Activated naive CD8-positive, alpha-beta T cell treated with anti-CD3 and anti-CD28 coated beads for 36 hours (primary cell): ENCODE data around the gene ETV2. TPM values are rescaled to one million over a fixed set of nuclear protein-coding genes. Genes with fewer than 3 reads are reported as not detected.
"Not testable (repeated sequence)": the region's sequence is repeated elsewhere in the genome, so short reads cannot be mapped to it uniquely, and the experiment has no call there.

Source experiments
- DNase-seq: peaks from one replicate; pipeline ENCODE4 v3.0.0; 2021
- H3K27ac Mint-ChIP-seq: one replicate; pipeline ENCODE4 v1.8.0; 2022; ENCODE audit warnings: mild to moderate bottlenecking, moderate library complexity, mixed read lengths
- H3K27me3 Mint-ChIP-seq: one replicate; pipeline ENCODE4 v1.8.0; 2022; ENCODE audit warnings: mild to moderate bottlenecking, mixed read lengths
- H3K36me3 Mint-ChIP-seq: one replicate; pipeline ENCODE4 v1.8.0; 2021; ENCODE audit warnings: mild to moderate bottlenecking, mixed read lengths
- H3K4me1 Mint-ChIP-seq: one replicate; pipeline ENCODE4 v1.8.0; 2021; ENCODE audit warnings: mixed read lengths
- H3K4me3 Mint-ChIP-seq: one replicate; pipeline ENCODE4 v1.8.0; 2022; ENCODE audit warnings: mild to moderate bottlenecking, moderate library complexity, mixed read lengths
- H3K9me3 Mint-ChIP-seq: one replicate; pipeline ENCODE4 v1.8.0; 2022; ENCODE audit warnings: mixed read lengths
- total RNA-seq, 2 experiments: library from RNA; stranded (reverse); gene quantifications; one replicate each; pipeline ENCODE4 v1.2.3, GENCODE V29; 2021

ETV2 gene, protein sequence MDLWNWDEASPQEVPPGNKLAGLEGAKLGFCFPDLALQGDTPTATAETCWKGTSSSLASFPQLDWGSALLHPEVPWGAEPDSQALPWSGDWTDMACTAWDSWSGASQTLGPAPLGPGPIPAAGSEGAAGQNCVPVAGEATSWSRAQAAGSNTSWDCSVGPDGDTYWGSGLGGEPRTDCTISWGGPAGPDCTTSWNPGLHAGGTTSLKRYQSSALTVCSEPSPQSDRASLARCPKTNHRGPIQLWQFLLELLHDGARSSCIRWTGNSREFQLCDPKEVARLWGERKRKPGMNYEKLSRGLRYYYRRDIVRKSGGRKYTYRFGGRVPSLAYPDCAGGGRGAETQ
- total RNA-seq: 1 to 10 TPM; 1.5 to 2.3 TPM

DNA sequence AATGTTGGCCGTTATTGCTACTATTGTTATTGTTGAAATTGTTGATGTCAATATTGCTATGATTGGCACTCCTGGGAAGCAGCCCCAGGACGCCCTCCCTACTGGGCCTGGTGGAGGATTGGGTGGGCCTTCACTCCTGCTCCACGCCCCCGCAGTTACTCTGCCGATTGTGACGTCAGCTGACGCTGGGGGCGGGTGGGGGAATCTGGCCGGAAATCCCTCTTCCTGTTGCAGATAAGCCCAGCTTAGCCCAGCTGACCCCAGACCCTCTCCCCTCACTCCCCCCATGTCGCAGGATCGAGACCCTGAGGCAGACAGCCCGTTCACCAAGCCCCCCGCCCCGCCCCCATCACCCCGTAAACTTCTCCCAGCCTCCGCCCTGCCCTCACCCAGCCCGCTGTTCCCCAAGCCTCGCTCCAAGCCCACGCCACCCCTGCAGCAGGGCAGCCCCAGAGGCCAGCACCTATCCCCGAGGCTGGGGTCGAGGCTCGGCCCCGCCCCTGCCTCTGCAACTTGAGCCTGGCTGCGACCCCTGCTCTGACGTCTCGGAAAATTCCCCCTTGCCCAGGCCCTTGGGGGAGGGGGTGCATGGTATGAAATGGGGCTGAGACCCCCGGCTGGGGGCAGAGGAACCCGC, at the start of gene ETV2:
TSS of gene ETV2 (plus strand) at position 231 of the 637 bp plus-strand sequence. CDS start 716 bp downstream, outside the sequence.
- Mint-ChIP-seq H3K4me1 (peaks cover 29% of the 10 kb centered on the region), H3K27ac (peak within 1 kb of the TSS; percentile 75), H3K36me3 (peaks cover 6% of the 10 kb centered on the region), H3K4me3 (peak within 1 kb of the TSS; percentile 77), H3K9me3 (no peaks in the 10 kb centered on the region), H3K27me3 (no peaks in the 10 kb centered on the region)
- peak; percentile 73 for DNase-seq

DNA sequence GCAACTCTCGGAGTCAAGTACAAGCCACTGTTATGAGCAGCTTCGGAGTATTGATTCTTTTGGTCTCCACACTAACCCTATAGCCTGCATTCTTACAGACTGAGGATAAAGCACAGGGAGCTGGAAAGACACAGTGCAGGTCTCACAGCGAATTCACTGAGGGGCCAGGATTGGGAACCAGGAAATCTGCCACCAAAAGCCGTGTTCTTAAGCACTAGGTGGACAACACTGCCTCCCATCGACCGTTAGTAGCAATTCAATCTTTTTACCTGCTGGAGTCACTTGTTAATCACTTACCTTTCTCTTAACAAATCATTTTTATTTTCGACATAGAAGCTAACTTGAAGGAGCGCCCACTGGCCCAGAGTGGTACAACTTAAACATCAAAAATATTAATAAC, 49.3 kb upstream of the ETV2 start:
- Mint-ChIP-seq H3K27ac (no peak overlapping the region), H3K36me3 (no peaks in the 10 kb centered on the region), H3K4me1 (peaks cover 6% of the 10 kb centered on the region), H3K27me3 (peaks cover 20% of the 10 kb centered on the region), H3K4me3 (no peak overlapping the region), H3K9me3 (no peaks in the 10 kb centered on the region)
- peak; percentile 8 for DNase-seq

DNA sequence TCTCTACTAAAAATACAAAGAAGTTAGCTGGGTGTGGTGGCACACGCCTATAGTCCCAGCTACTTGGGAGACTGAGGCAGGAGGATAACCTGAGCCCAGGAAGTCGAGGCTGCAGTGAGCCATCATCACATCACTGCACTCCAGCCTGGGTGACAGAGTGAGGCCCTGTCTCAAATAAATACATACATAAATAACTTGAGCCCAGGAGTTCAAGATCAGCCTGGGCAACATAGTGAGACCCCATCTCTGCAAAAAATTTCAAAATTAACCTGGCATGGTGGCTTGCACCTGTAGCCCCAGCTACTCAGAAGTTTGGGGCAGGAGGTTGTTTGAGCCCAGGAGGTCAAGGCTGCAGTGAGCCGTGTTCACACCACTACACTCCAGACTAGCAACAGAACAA, 46.5 kb upstream of the ETV2 start:
- H3K27ac Mint-ChIP-seq, H3K36me3 Mint-ChIP-seq, DNase-seq, H3K4me1 Mint-ChIP-seq, H3K9me3 Mint-ChIP-seq, H3K4me3 Mint-ChIP-seq: not testable (repeated sequence)
- peaks cover 20% of the 10 kb centered on the region for H3K27me3 Mint-ChIP-seq

- no peak overlapping the region for H3K4me3 Mint-ChIP-seq
Measured at GRCh38 chr19:35595928-35596327, 45.6 kb upstream of the ETV2 start.

GRCh38 chr19:35596366-35596999, 45.1 kb upstream of the ETV2 start:
- Mint-ChIP-seq H3K4me1 (peaks cover 6% of the 10 kb centered on the region), H3K4me3 (no peak overlapping the region), H3K27me3 (peaks cover 20% of the 10 kb centered on the region), H3K9me3 (no peaks in the 10 kb centered on the region), H3K36me3 (no peaks in the 10 kb centered on the region), H3K27ac (no peak overlapping the region)
- DNase-seq: peak; percentile 54

More at GRCh38 chr19:35595928-35596327, 45.6 kb upstream of the ETV2 start:
- peaks cover 20% of the 10 kb centered on the region for H3K27me3 Mint-ChIP-seq
- H3K9me3 Mint-ChIP-seq: no peaks in the 10 kb centered on the region
- peaks cover 6% of the 10 kb centered on the region for H3K4me1 Mint-ChIP-seq
- H3K36me3 Mint-ChIP-seq: no peaks in the 10 kb centered on the region
- no peak for DNase-seq
- H3K27ac Mint-ChIP-seq: no peak overlapping the region

GRCh38 chr19:35601971-35602370, 39.6 kb upstream of the ETV2 start:
- H3K27me3 Mint-ChIP-seq: no peaks in the 10 kb centered on the region
- H3K4me3 Mint-ChIP-seq: no peak overlapping the region
- DNase-seq: no peak
- H3K36me3 Mint-ChIP-seq: no peaks in the 10 kb centered on the region
- H3K9me3 Mint-ChIP-seq: peaks cover 1% of the 10 kb centered on the region
- peaks cover under 1% of the 10 kb centered on the region for H3K4me1 Mint-ChIP-seq
- H3K27ac Mint-ChIP-seq: no peak overlapping the region

DNA sequence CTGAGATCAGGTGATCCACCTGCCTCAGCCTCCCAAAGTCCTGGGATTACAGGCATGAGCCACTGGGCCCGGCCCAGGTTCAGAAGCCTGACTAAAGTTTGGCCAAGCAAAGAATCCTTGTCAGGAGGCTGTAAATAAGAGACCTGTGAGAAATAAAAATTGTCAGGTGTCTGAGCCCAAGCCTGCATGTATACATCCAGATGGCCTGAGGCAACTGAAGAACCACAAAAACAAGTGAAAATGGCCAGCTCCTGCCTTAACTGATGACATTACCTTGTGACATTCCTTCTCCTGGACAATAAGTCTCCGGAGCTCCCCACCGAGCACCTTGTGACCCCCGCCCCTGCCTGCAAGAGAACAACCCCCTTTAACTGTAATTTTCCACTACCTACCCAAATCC, 37.1 kb upstream of the ETV2 start:
- H3K36me3 Mint-ChIP-seq, H3K27me3 Mint-ChIP-seq, H3K4me1 Mint-ChIP-seq, H3K27ac Mint-ChIP-seq, DNase-seq, H3K4me3 Mint-ChIP-seq: not testable (repeated sequence)
- peaks cover 10% of the 10 kb centered on the region for H3K9me3 Mint-ChIP-seq

- peaks cover 14% of the 10 kb centered on the region for H3K4me1 Mint-ChIP-seq
- DNase-seq, H3K4me3 Mint-ChIP-seq, H3K27ac Mint-ChIP-seq, H3K36me3 Mint-ChIP-seq, H3K27me3 Mint-ChIP-seq: not testable (repeated sequence)
- peaks cover 10% of the 10 kb centered on the region for H3K9me3 Mint-ChIP-seq
Measured at GRCh38 chr19:35607170-35607569, 34.4 kb upstream of the ETV2 start.

- H3K27ac Mint-ChIP-seq: no peak overlapping the region
- no peaks in the 10 kb centered on the region for H3K27me3 Mint-ChIP-seq
- peaks cover 16% of the 10 kb centered on the region for H3K4me1 Mint-ChIP-seq
- DNase-seq: no peak
- no peak overlapping the region for H3K4me3 Mint-ChIP-seq
- H3K9me3 Mint-ChIP-seq: peaks cover 10% of the 10 kb centered on the region
- no peaks in the 10 kb centered on the region for H3K36me3 Mint-ChIP-seq
Measured at GRCh38 chr19:35607661-35608060, 33.9 kb upstream of the ETV2 start.

- no peaks in the 10 kb centered on the region for H3K27me3 Mint-ChIP-seq
- H3K36me3 Mint-ChIP-seq: no peaks in the 10 kb centered on the region
Measured at GRCh38 chr19:35608251-35608650, 33.3 kb upstream of the ETV2 start.

DNA sequence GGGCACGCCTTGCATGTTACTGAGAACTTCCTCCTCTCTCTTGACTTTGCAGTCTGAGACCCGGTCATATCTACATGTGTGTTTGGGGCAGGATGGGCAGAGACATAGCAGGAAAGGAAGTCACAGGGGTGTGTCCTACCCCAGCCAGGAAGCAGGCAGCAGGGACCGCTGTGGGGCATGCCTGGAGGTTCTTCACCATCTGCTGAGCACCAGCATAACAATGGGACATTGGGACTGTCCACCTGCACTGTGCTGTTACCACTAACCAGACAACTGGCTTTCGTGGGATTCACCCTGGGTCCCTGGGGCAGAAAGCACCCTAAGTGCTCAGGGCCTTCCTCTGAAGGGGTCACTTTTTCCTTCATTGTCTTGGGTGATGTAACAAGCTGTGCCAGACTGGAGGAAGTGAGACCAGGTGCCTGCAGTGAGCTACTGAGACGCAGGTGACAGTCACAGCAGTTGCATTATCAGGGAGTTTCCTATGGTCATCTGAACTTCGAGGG, 31.6 kb upstream of the ETV2 start:
- Mint-ChIP-seq H3K4me3 (no peak overlapping the region), H3K4me1 (peaks cover 22% of the 10 kb centered on the region), H3K27me3 (no peaks in the 10 kb centered on the region), H3K9me3 (peaks cover 10% of the 10 kb centered on the region), H3K36me3 (no peaks in the 10 kb centered on the region), H3K27ac (peak overlapping the region; percentile 72)
- peak; percentile 10 for DNase-seq

More at GRCh38 chr19:35608251-35608650, 33.3 kb upstream of the ETV2 start:
- H3K9me3 Mint-ChIP-seq: peaks cover 10% of the 10 kb centered on the region
- no peak overlapping the region for H3K27ac Mint-ChIP-seq
- DNase-seq: no peak
- H3K4me3 Mint-ChIP-seq: no peak overlapping the region
- H3K4me1 Mint-ChIP-seq: peaks cover 16% of the 10 kb centered on the region

GRCh38 chr19:35612224-35612558, 29.4 kb upstream of the ETV2 start:
- Mint-ChIP-seq H3K27me3 (no peaks in the 10 kb centered on the region), H3K27ac (peak overlapping the region; percentile 57), H3K4me3 (peak overlapping the region; percentile 85), H3K4me1 (peaks cover 22% of the 10 kb centered on the region), H3K36me3 (peaks cover 4% of the 10 kb centered on the region), H3K9me3 (peaks cover 9% of the 10 kb centered on the region)
- no peak for DNase-seq

DNA sequence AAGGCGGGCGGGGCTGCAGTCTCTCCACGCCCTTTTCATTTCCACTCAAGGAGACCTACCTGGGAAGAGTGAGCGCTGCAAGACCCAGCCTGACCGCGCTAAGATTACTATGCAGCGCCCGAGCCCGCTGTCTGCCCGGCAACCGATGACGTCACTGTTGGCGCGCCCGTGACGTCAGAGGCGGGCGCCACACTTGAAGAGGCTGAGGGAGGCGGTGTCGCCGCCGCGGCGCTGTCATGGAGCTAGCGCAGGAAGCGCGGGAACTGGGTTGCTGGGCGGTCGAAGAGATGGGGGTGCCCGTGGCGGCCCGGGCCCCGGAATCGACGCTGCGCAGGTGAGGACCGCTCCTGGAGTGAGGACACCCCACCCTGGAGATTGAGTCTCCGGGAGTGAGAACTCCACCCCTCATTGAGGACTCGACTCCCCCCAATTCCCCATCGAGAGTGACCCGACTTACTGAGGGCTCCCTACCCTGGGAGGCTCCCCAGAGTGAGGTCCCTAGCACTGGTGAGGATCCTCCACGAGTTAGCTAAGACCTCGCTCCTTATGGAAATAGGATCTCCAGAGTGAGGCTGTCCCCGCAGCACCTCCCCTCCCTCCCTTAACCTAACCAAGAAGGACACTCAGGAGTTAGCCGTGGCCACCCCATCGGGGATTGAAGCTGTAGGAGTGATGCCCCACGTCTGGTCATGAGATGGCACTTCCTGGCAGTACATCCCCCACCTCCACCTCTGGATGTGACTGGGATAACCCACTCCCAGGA, 28.8 kb upstream of the ETV2 start, which contains the start of gene HAUS5:
TSS of gene HAUS5 (plus strand) at position 177 of the 763 bp plus-strand sequence. CDS start at position 237, 60 bp downstream.
- Mint-ChIP-seq H3K27me3 (no peaks in the 10 kb centered on the region), H3K27ac (peak within 1 kb of the TSS; percentile 88), H3K9me3 (peaks cover 6% of the 10 kb centered on the region), H3K4me1 (peaks cover 22% of the 10 kb centered on the region), H3K36me3 (peaks cover 4% of the 10 kb centered on the region), H3K4me3 (peak within 1 kb of the TSS; percentile 85)
- DNase-seq: peak; percentile 98

- H3K4me3 Mint-ChIP-seq: peak overlapping the region; percentile 85
- H3K9me3 Mint-ChIP-seq: peaks cover under 1% of the 10 kb centered on the region
- peaks cover 4% of the 10 kb centered on the region for H3K36me3 Mint-ChIP-seq
- peak overlapping the region; percentile 88 for H3K27ac Mint-ChIP-seq
- peaks cover 22% of the 10 kb centered on the region for H3K4me1 Mint-ChIP-seq
- DNase-seq: no peak
- no peaks in the 10 kb centered on the region for H3K27me3 Mint-ChIP-seq
Measured at GRCh38 chr19:35613574-35613973, 28.0 kb upstream of the ETV2 start.
